GM21786 (cell line): ENCODE measurements around the gene MPEG1.

Source experiments
- ATAC-seq: cut with Tn5 transposase; IDR thresholded peaks from one replicate; pipeline ENCODE4 v1.9.1; 2021; ENCODE audit not compliant: unreplicated experiment

MPEG1 gene

DNA sequence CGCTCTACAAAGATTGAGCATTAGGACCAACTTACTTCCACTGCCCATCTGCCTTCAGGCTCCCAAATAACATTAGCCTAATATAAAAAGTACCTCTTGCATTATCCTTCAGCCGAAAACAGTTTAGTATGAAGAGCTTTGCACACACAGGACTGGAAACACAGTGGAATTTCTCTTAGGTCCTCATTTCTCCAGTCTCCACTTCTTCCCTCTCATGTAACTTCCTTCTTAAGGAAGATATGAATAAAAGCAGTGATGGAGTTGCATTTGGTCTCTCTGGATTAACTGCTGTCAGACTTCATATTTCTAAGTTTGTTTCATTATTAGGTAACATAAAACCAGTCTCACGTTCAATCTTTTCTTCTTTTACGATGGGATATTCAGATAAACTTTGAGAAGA is 5.6 kb upstream of the MPEG1 start:
- no peak for ATAC-seq

DNA sequence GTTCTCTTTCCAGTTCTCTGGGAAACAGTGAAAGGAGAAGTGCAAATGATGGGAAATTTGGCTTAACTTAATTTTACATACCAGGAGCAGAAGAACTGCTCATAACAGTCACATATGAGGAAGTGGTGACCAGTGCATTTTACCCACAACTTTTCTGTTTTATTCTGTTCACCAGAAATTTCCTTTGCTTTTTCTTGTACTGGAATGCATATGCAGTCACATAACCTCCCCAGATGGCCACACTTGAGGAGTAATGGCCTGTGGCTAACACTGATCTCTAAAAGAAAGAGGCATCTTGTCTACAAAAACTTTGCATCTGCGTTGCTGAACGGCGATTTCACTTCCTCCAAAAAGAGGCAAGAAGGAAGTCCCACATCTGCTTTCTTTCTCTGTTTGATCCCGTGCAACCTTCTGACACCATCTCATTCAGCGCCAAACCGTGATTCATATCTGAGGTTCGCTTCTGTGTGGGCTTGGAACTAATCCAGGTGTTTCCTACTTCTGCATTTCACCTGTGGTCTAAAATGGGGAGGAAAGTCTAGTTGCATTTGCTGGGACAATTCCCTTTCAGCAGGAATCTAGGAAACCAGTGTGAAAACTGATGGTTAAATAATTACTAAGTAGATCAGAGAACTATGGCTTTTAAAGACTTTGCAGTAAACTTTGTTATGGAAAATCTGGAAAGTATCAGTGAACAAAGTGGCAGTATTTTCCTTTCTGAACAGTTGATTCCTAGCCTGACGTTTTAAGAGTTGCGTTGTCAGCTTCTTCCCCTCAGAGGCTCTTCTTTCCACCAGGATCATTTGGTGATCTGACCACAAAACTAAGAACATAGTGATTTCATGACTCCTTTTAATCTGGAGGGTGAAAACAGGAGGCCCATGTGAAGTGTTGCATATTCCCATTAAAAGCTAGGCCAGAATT is 4.2 kb upstream of the MPEG1 start:
- peak; percentile 87 for ATAC-seq

DNA sequence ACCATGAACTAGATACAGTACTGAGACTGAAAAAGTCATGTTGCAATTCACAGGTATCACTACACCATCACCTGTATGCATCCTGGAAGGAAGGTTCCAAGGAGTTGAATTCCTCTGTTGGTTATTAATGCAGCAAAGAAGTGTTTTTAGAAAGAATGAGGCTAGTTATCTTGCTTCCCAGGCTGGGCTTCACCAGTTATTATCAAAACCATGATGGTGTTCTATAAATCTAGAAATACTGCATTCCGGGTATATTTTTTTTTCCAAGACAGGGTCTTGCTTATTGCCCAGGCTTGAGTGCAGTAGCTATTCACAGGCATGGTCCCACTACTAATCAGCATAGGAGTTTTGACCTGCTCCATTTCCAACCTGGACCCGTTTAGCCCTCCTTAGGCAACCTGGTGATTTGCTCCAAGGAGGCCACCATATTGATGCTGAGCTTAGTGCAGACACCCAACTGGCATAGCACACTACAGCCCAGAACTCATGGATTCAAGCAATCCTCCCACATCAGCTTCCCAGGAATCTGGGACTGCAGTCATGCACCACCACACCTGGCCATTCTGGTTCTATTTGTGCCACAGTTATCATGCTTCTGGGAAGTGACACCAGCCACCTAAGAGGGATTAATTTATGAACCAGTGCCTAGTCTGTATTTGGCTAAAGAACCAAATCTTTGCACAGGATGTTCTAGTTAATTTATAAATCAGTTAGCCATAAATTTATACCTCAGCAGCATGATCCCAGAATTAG is 1.6 kb upstream of the MPEG1 start:
- ATAC-seq, result no peak

DNA sequence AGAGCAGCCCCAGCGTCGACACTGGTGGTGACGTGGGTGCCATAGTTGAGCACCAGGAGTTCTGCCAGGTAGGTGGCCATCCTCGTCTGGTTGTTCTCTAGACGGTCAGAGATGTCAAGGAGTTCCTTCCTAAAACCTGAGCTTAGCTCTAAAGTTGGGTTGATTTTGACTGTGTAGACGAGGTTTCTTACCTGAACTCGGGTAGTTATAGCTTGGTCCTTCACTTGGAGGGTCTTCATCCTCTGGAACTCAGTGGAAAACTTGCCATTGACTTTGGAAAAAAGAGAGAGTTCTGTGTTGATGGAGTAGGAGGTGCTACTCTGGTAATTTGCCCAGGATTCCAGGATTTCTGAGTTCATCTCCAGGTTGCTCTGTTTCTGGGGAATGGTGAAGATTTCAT is 505 bp downstream of the MPEG1 start:
- ATAC-seq, result no peak

DNA sequence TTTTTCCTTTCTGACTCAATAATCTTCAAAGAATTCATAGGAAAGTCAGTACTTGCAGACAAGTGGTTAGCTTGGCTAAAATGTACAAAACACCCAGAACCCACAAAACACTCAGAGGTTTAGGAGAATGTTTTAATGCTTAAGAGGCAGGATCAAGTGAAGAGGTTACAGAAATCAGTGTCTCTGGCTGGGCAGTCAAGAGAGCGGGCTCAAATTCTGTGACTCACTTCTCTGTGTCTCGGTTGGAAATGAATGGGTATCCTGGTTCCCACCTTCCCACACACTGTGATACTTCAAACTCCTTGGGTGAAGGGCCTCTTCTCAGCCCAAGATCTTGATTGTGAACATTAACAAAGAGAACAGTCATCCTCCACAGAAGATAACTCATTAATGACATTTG is 3.8 kb downstream of the MPEG1 start:
- no peak for ATAC-seq

DNA sequence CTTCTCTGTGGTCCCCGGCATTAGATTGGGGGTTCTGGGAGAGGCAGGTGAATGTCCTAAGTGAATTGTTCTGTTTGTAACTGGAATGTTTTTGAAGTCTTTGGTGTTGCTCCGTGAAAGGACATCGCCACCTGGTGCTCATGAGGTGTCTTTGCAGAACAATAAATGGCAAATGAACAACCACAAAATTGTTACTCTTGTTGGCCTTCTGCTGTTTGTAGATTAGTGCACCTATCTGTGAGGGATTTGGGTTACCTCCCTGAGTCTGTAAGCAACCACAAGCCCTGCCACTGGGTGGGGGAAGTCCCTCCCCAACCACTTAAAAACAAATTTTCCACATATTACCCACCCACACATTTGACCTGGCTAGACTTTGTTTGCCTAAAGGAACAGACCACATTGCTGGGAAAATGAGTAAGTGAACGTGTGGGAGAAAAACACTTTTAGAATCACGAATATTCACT is 4.7 kb downstream of the MPEG1 start:
- peak; percentile 70 for ATAC-seq

DNA sequence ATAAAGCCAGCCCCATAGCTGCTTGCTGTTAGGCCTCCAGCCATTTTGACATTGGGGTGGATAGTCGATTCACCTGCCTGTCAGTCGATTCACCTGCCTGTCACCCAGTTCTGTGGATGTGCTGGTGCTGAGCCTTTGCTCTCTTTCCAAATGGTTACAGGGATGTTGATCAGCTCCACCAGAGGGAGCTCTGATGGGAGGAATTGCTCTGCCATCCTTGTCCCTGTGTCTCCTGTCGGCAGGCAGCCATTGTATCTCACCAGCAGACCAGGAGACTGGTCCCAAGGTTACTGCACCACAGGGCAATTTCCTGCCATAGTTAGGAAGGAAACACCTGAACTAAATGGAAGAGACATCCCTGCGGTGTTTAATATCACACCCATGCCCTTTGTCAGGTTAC is 6.1 kb downstream of the MPEG1 start:
- no peak for ATAC-seq

DNA sequence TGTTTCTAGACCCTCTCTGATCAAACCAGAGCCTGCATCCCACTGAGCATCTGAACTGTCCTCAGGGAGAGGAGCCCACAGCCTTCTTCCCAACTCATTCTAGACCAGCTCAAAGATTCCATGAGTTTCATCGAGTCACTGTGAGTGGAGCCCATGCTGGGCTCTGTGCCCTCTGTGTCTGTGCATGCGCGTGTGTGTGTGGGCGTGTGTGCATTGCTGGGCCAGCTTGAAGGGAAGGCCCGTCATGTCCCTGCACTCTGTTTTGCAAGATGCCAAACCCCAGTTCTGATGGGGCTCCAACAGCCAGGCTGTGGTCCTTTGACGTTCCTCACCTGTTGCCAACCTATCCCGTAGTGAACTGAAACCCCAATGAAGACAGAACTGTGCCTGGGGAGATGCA is 7.1 kb downstream of the MPEG1 start:
- ATAC-seq, result no peak

DNA sequence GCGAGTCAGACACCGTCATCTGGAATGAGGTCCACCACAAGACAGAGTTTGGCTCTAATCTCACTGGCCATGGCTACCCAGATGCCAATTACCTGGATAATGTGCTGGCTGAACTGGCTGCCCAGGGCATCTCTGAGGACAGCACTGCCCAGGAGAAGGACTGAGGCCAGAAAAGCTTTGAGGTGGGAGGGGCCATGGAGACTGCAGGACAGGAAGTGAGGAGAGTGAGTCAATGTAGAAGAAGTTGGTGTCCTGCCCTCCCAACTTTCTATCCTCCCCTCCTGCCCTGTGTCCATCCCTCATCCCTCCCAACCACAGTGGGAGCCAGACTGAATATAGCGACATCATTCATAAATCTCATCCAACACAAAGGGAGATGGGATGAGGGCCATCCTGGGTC is 8.0 kb downstream of the MPEG1 start:
- ATAC-seq, result no peak

DNA sequence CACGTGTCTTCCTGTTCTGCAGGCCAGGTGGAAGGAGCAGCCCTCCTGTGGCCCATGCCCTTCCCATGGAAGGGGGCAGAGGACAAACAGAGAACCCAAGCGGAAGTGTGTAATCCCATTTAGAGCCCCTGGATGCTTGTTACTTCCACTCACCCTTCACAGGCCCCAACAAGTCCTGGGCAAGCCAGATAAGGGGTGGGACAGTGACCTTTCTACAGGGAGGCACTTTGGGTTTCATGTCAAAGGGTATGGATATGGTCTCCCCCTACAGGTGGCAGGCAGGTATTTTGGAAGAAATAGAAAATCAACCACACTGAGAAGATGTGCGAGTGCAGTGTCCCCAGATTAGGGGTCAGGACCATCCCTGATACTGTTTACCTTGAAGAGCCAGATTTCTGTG is 11.4 kb downstream of the MPEG1 start:
- no peak for ATAC-seq

DNA sequence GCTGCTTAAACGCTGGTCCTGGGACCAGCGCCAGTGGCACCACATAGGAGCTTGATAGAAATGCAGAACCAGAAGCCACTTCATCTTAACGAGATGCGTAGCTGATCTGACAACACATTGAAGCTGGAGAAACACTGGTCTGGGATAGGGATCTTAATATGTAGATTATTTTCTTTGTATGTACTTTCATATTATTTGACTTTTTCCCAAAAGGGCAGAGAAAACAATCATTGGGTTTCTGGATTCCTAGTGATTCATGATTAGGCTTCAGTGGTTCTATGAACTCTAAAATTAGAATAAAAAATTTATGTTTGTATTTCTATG is 12.3 kb downstream of the MPEG1 start:
- ATAC-seq, result no peak

DNA sequence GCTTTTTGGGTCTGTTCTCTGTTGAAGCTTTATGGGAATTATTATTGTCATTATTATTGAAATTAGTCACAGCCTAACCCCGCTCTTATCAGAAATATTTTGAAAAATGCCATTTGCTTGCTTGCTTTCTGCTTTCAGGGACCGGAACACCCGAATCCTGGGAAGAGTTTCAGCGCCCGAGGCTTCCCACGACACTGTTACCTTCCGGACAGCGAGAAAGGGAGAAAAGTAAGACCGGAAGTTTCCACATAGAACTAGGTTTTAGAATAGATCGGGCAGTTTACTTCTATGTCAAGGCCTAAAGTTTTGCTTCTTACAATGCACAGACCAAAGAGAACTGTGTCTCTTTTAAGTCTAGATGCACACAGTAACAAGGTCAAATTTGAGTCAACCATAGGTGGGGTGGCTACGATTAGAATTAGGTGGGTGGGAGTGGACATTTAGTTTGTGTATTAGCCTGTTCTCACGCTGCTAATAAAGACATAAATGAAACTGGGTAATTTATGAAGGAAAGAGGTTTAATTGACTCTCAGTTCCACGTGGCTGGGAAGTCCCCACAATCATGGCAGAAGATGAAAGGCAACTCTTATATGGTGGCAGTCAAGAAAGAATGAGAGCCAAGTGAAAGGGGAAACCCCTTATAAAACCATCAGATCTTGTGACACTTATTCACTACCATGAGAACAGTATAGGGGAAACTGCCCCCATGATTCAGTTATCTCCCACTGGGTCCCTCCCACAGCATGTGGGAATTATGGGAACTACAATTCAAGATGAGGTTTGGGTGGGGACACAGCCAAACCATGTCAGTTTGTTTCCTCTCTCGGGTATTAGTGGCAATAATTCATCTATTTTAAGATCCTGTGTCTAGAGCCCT is 12.9 kb downstream of the MPEG1 start:
- peak; percentile 65 for ATAC-seq

DNA sequence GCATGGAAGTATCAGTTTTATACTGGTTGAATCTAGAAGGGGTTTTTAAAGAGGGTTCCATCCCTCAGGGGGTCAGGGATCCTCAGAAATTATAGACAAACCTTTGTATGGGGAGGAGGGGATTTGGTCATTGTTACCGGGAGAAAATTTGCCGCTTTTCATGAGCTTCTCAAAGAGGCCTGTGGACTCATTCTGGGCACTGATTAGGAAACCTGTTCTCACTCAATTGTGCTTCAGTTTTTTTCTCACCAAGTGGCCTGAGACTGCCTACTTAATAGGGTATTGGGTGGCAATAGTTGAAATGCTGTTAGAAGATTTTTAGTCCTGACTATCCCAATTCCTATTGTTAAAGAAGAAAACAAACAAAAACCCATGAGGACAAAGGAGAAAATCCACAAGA is 14.0 kb downstream of the MPEG1 start:
- no peak for ATAC-seq

DNA sequence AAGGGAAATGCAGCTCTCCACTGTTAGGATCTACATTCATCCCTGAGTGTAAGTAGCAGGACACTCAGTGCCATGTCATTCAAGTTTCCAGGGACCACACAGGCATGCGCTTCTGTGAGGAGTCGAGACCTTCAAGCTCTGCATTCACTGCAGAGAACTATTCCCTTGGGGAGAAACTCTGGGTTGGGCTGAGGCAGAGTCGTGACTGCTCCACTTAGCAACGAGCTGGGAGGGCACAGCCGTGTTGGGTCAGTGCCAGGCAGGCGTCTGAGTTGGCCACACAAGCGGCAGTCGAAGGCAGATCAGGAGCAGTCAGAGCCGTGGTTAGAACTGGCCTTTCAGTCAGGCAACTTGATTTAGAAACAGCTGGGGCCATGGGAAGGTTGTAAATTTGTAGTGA is 14.7 kb downstream of the MPEG1 start:
- no peak for ATAC-seq

DNA sequence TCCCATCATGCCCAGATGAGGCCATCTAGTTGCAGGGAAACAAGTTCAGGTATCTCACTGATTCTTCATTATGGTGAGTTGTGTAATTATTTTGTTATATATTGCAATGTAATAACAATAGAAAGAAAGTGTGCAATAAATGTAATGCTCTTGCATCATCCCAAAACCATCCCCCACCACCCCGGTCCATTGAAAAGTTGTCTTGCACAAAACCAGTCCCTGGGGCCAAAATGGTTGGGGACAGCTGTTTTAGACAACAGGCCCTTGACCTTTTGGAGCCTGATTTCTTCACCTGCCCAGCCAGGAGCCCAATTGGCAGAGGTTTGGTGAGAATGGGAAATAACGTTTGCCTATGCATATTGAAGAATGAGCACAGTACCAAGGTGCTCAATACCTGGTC is 15.9 kb downstream of the MPEG1 start:
- ATAC-seq, result no peak

DNA sequence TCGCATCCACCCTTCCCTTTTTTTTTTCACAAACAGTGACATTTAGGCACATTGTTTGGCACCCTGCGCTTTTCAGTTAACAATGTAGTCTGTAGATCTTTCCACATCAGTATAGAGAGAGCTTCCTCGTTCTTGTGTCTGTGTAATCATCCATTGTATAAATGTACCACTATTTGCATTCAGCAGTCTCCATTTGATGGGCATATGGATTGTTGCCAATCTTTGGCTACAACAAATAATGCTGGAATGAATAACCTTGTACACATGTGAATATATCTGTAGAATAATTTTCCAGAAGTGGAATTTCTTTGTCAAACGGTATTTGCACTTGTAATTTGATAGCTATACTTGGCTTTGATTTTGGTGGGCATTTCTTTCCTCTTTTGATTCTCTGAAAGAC is 17.1 kb downstream of the MPEG1 start:
- ATAC-seq, result no peak

DNA sequence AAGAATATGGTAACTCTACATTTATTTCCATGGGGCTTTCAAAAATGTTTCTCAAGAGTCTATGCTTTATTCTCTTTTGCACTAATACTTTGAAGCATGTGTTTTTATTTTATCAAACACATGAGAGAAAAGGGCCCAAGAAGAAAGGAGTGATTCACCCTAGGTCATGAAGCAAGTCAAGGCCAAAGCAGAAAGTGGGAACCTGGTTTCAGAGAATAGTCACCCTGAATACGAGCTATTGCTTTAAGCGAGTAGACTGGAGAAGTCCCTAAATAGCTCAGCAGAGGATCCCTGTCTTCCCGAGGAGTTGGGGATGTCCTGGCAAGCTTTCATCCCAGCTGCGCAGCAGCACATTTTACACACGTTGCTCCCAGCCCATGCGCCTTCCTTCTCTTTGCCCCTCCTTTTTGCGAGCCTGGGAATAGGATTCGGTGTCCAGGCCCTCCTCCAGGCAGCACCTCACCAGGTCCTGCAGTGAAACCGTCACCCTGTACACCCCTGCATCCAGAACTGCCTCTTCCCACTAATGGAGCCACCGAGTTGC is 19.1 kb downstream of the MPEG1 start:
- ATAC-seq, result no peak

DNA sequence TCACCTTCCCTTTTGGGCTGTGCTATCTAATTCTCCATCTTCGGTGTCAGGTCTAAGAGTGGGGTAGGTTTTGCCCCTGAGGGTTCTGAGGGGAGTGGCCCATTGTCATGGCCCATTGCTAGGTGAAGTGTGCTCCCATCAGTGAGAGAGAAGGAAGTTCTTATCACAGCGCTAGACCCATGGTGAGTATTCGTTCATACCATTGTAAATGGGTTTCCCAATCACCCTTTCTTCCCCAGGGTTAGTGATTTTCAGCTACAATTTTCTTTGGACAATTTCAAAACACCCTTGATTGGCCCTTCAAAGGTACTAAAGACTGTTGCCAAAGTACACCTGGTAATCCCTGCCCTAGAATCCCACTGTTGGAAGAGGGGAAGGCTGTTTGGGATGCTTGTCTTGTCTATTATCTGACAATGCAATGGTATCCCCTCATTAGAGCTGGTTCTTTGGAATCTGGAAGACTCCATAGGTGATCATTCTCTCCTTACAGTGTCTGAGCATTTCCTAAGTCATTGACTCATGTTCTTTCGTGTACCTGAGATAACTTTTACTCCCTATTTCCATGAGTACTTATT is 20.2 kb downstream of the MPEG1 start:
- no peak for ATAC-seq

DNA sequence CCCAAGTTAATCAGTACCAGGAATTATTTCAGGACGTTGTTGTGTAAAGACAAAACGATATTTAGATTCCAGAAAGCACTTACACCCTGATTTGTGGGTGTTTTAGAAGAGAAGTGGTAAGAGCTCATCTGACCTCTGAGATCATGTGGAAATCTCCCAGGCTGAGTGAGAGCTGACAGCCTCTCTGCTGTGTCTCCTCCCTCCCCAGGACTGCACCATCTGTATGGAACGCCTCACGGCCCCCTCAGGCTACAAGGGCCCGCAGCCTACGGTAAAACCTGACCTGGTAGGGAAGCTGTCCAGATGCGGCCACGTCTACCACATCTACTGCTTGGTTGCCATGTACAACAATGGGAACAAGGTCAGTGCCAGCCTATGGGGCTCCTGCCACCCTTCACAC is 20.8 kb downstream of the MPEG1 start:
- ATAC-seq, result no peak

DNA sequence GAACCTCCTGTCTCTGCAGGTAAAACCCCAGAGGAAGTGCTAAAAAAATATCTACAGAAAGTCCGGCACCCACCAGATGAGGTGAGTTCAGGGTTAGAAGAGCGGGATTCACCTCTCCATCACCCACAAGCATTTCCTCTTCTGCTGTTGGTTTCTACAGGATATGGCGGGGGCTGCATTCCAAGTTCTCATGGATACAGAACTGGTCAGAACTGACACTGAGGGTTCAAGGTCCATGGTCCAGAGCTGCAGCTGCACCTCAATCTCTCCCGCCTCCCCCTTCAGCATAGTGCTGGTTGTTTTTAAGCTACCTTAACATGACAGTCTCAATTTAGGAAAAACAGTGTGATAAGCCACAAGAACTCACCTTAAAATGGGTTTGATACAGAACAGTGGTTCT is 21.6 kb downstream of the MPEG1 start:
- ATAC-seq, result no peak

DNA sequence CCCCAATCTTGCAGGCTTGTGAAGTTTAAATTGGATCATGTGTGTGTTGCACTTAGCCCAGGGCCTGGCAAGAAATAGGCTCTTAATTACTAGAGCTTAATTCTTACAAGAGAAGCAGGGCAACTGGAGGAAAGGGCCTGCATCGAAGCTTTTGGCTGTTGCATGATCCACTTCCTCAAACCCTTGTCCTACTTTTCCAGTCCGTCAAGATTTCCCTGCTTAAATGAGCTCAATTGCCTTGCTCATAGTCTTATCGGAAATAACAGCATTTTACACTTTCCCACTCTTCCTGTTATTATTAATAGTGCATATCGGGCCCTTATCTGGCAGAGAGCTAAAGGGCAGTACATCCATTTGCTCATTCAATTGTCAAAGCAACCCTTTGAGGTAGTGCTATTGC is 22.7 kb downstream of the MPEG1 start:
- no peak for ATAC-seq
